ENCODE measurements around the gene FAM131B.
"Not testable (repeated sequence)": the region's sequence is repeated elsewhere in the genome, so short reads cannot be mapped to it uniquely, and the experiment has no call there.

The FAM131B gene

GRCh38 chr7:143394777-143395176, 32.3 kb upstream of the FAM131B start:
- DNase-seq = no peak

- no peak for DNase-seq
Measured at GRCh38 chr7:143394068-143394467, 31.6 kb upstream of the FAM131B start.

DNA sequence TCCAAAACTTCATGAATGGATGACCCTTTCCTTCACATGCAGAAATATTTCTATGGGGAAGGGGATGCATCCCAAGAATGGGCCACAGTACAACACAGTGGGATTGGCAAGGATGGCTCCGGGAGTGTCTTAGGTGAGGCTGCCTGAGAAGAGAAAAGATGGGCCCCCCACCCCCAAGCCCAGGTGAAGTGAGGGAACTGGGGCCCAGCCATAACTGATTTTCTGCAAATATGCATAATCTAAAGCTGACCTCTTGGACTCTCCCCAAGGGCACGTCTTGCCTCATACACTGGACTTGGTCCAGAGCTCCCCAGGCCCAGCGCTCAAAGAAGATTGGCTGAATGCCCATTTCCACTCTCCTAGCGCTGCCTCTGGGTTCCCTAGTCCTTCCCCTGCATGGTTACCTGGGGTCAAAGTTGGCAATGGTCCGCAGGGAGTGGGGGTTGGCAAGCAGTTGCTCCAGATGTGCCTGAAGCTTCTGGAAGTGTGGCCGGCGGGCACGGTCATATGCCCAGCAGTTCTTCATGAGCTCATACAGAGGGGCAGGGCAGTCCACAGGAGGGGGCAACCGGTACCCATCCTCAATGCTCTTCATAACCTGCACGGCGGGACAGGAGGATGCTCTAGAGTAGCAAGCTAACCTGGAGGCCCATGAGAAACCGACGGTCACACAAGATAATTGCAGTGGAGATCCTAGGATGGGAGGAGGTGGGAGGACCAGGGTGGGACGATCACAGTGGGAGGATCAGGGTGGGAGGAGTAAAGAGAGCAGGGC, 30.9 kb upstream of the FAM131B start:
- no peak for DNase-seq

GRCh38 chr7:143392875-143393266, 30.4 kb upstream of the FAM131B start:
- DNase-seq = no peak

DNA sequence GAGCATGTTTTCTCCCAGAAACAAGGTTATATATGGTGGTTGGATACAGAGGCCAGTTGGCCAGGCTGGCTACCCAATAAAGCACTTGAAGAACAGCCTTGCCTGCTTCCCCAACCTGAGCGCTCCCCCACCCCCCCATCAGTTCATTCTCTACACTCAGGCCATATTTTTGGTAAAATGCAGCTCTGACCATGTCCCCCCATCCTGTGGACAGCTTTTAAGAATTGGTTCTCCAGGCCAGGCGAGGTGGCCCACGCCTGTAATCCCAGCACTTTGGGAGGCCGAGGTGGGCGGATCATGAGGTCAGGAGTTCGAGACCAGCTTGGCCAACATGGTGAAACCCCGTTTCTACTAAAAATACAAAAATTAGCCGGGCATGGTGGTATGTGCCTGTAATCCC, 29.9 kb upstream of the FAM131B start:
- not testable (repeated sequence) for DNase-seq

DNA sequence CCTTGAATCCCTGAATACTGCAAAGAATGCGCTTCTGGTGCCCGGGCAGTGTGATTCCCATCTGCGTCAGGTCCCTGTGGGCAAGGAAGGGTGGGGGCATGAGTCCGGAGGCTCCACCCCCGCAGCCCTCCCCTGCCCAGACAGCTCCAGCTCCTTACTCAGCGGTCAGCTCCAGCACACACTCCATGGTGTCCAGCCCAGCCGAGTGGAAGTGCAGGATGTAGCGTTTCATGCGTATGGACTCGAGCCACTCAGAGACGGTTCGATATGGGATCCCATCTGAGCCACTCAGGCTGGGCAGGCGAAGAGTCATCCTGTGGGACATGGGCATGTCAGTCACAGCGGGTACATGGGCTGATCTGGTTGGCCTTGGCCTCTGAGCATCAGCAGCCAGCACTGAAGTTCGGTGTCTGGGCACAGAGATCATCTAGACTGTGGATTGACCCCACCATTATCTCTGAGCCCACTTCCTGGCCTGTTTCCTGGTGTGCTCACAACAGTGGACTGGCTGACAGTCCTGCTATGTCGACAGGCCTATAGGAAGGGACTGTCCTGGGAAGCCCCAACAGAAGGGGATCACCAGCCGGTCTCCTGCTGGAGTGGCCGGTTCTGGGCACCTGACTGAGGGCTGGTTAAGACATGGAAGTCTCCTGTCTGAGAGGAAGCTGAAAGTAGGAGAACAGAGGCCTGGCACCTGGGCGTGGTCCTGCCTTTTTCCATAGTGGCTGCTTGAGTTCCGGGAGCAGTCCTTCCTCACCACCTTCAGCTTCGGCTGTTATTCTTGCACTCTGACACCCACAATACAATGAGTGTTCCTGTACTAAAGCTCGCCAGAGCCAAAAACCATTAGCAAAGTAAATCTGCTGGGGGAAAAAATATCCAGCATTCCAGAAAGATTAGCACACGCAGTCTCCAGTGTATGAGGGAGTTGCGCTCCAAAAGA, 29.2 kb upstream of the FAM131B start:
- no peak for DNase-seq

DNA sequence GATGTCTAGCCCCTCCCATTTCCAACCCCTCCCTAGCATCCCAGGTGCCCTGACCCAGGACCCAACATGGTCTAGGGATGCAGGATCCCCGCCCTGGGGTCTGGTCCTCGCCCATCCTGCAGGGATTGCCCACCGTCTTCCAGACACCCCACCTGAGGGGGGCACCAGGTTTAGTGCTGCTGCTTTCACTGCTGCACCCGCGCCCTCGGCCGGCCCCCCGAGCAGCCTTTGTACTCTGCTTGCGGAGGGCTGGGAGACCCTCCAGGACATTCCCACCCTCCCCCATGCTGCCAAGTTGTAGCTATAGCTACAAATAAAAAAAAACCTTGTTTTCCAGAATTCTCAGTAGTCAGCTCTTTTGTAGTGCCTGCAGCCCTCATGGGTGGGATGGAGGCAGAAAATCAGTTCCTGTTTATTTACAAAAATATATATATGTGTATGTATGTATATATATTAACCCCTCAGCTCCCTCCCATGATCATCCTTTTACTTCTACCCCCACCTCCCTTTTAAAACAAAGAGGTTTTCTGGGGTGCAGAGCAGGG, 28.3 kb upstream of the FAM131B start:
- DNase-seq = no peak

GRCh38 chr7:143390104-143390772, 27.7 kb upstream of the FAM131B start:
- no peak for DNase-seq

GRCh38 chr7:143389316-143390103, 27.0 kb upstream of the FAM131B start:
- no peak for DNase-seq

DNA sequence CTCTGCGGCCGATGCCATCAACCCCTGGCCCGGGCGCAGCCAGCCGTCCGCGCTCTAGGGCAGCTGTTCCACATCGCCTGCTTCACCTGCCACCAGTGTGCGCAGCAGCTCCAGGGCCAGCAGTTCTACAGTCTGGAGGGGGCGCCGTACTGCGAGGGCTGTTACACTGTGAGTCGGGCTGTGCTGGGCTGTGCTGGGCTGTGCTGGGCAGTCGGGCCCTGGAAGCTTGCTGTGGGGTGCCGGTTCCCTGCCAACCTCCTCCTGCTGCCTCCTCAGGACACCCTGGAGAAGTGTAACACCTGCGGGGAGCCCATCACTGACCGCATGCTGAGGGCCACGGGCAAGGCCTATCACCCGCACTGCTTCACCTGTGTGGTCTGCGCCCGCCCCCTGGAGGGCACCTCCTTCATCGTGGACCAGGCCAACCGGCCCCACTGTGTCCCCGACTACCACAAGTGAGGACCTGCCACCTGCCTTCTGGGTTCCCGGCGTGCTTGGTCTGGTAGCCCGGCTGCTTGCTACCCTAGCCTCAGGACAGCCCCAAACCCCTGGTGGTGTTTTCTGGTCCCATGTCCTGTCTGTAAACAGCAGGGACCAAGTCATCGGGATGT, 26.1 kb upstream of the FAM131B start:
- DNase-seq = no peak

GRCh38 chr7:143388051-143388450, 25.5 kb upstream of the FAM131B start:
- no peak for DNase-seq

DNA sequence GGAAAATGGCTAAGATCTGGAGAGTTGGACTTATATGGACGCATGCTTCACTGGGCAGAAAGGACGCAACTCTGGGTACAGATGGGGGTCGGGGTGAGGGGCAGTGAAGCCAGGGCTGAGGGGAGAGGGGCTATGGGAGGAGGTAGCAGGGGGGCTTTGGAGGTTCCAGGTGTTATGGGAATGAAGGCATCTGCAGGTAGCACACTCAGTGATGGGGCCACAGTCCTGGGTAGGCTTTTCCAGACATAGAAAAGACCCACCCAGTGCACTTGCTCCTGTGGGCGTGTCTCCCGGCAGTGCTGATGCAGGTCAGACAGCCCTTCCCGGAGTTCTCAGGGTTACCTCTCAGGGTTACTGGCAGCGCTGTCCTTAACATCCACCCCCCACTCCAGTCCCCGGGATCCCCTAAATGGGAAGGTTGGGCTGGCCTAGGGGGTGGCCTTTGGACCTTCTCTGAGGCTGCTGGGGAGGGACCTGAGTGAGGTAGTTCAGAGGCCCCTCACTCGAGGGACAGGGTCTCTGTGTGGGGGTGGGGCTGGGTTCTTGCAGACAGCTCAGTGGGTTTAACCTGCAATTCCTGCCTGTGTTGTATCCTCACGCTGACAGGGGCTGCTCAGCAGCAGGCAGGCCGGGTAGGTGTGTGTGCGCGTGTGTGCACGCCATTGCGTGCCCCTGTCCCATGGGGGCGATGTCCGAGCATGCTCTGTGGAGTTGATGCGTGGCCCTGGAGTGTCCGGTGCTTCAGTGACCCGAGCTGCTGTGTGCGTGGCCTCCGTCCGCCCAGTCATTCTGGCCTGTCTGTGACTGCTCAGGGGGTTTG, 24.9 kb upstream of the FAM131B start:
- no peak for DNase-seq

DNA sequence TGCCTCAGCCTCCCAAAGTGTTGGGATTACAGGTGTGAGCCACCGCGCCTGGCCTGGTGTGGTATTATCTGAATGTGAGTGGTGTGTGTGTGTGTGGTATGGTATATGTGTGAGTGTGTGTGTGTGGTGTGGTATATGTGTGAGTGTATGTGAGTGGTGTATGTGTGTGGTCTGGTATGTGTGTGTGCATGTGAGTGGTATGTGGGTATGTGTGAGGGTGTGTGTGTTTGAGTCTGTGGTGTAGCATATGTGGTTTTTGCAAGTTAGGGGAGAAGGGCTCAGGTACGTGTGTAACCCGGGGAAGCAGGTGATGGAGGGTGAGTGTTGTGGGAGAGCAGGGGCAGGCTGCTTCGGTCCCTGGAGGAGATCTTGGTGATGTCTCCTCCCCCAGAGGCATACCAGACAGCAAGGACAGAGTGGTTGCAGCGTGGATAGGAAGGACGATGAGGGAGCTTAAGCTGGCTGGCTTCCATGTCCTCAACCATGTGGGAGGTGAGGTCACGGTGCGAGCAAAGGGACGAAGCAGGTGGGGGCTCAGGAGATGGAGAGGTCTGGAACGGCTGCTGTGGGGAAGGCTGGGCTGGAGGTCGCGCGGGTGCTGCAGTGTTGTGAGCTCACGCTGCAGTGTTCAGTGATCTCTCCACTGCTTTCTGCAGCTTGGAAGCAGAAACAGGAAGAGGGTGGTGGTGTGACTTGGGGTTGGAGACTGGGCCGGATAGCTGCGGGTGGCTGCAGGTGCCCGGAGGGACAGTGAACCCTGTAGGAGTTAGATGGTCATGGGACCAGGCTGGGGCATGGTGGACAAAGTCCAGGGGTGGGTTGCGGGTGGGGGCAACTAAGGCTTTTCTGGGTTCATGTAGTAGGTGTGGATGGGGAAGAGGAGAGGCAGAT, 23.6 kb upstream of the FAM131B start:
- peak; percentile 61 for DNase-seq

DNA sequence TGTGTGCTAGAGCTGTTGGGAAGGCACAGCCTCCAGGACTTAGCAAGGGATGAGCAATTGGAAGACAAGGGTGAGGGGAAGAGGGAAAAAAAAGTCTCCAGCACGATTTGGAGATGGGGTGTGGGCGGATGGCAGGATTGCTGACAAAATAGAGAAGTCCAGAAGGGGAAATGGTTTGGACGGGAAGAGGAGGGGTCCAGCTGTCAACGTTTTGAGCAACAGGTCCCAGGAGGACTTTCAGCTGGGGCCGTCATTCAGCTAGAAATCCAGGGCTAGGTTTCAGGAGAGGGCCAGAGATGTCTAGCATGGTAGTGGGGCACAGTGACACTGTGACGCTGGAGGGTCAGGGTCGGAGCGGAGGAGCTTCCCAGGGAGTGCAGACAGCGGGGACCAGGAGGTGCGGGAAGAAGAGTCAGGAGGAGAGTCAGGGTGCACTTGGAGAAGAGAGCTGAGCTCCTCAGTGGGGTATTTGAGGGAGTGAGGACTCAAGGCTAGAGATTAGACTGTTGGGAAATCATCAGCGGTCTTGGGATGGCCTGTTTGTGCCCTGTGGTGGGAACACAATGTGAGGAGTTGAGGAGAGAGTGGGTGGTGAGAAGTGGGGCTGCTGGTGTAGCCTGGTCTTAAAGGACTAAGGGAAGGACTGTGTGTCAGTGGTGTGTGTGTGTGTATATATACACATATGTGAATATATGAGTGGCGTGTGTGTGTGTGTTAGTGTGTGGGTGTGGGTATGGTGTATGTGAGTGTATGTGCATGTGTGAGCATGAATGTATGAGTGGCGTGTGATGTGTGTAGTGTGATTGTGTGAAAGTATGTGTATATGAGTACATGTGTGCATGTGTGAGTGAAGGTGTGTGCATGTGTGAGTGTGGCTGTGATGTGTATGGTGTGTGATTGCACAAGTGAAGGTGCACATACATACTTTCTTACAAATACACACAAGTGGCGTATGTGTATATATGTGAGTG, 22.4 kb upstream of the FAM131B start:
- DNase-seq = no peak

DNA sequence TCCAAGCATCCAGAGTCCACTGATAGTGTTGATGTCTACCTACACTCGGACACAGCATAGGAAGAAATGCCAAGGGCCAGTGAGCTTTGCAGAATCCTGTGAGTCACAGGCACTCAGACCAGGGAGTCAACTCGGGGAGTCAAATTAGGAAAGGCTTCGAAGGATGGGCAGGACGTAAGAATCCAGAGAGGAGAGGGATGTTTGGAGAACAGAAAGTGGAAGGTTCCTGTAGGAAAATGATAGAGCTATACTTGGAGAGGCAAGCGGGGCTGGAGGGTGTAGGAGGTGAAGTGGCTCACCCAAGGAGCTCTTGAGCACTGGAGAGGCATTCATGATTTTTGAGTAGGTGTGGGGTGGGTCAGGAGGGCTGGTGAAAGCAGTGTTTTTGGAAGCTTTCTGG, 21.6 kb upstream of the FAM131B start:
- no peak for DNase-seq

DNA sequence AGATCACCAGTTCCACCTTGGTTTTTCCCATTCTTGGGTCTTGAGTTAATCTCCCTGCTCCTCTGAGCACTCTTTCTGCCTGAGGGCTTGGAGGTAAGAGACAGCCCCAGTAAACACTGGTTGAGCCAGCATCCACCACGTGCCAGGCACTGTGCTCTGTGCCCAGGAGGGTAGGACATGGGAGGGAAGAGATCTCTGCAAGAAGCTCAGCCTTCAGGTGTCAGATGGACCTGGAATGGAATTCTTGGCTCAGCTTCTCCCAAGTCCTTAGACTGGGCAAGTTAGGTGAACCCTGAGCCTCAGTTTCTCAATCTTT, 21.1 kb upstream of the FAM131B start:
- DNase-seq = no peak

DNA sequence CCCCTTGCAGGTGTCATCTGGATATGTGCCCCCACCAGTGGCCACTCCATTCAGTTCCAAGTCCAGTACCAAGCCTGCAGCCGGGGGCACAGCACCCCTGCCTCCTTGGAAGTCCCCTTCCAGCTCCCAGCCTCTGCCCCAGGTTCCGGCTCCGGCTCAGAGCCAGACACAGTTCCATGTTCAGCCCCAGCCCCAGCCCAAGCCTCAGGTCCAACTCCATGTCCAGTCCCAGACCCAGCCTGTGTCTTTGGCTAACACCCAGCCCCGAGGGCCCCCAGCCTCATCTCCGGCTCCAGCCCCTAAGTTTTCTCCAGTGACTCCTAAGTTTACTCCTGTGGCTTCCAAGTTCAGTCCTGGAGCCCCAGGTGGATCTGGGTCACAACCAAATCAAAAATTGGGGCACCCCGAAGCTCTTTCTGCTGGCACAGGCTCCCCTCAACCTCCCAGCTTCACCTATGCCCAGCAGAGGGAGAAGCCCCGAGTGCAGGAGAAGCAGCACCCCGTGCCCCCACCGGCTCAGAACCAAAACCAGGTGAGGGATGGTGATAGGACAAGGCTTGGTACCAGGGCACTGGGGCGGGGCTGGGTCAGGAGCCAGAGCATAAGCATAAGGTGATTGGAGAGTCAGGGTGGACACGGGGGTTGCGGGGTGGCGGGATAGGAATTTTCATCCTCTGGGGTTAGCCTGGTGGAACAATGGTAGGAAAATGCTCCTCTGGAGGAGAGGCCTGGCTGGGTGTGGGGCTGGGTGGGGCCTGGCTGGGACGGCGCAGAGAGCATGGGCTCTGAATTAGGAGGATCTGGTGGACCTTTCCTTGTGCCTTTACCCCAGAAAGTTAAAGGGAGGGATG, 20.5 kb upstream of the FAM131B start:
- no peak for DNase-seq

Data from activated CD4-positive, alpha-beta T cell treated with anti-CD3 and anti-CD28 coated beads, Interleukin-10, Interleukin-2, amounts not matched to agents 100 ng/mL and 50 ng/mL, durations not matched to agents 16 hours and 8 hours (primary cell).